Gastrocnemius medialis (tissue), 4 donors: Measurements from ENCODE around the gene CDH23. TPM values are rescaled to one million over a fixed set of nuclear protein-coding genes. Genes with fewer than 3 reads are reported as not detected.

Experiments
- ATAC-seq, 2 donors: fragments of 150-250 bp; one replicate each; pipeline ENCODE4 v1.9.1; 2016
- DNase-seq, 2 donors: peaks; one replicate each; pipeline ENCODE4 v3.0.0-alpha.2; 2019
- H3K27ac ChIP-seq, 4 donors: fragments of 200-600 bp; sonication (generic); 1 replicate in 1 of 4; 2 replicates in 3 of 4; pipeline ENCODE4 v1.5.1; 2016 to 2018; ENCODE audit warnings: mild to moderate bottlenecking in 2 of 4, moderate library complexity in 1 of 4
- H3K27me3 ChIP-seq, 3 donors: fragments of 200-600 bp; sonication (generic) in 2 of 3; 1 replicate in 1 of 3; 2 replicates in 2 of 3; pipeline versions ENCODE4 v1.5.1 to v1.6.0; 2016 to 2019; ENCODE audit warnings: mild to moderate bottlenecking in 1 of 3, moderate library complexity in 1 of 3
- H3K36me3 ChIP-seq, 2 donors: fragments of 200-600 bp; sonication (generic) in 1 of 2; one replicate each; pipeline ENCODE4 v1.5.1; 2017 to 2018
- H3K4me1 ChIP-seq, 2 donors: fragments of 200-600 bp; sonication (generic) in 1 of 2; one replicate each; pipeline ENCODE4 v1.5.1; 2016 to 2017; ENCODE audit warnings: mild to moderate bottlenecking in 2 of 2
- H3K4me3 ChIP-seq, 4 donors: fragments of 200-600 bp; sonication (generic) in 3 of 4; 1 replicate in 1 of 4; 2 replicates in 3 of 4; pipeline ENCODE4 v1.5.1; 2016 to 2019; ENCODE audit warnings: mild to moderate bottlenecking in 2 of 4
- H3K9me3 ChIP-seq, 3 donors: fragments of 200-600 bp; sonication (generic) in 2 of 3; 1 replicate in 1 of 3; 2 replicates in 2 of 3; pipeline ENCODE4 v1.5.1; 2016 to 2019
- CTCF ChIP-seq, 5 experiments: fragments of 450-650 bp in 3 of 5; fragments of 200-600 bp in 2 of 5; sonication (generic) in 2 of 5; IDR thresholded peaks in 4 of 5; conservative IDR thresholded peaks in 1 of 5; 1 replicate in 4 of 5; 2 replicates in 1 of 5; pipeline ENCODE4 v1.5.1; 2016 to 2019; ENCODE audit warnings: antibody characterized with exemption in 5 of 5, mild to moderate bottlenecking in 3 of 5, moderate library complexity in 3 of 5
- POLR2A ChIP-seq, 2 donors: fragments of 450-650 bp; IDR thresholded peaks; one replicate each; pipeline ENCODE4 v1.6.1; 2017; ENCODE audit warnings: antibody characterized with exemption in 2 of 2, mild to moderate bottlenecking in 2 of 2, moderate library complexity in 2 of 2
- in situ Hi-C, 4 donors: fragments of 200-750 bp; cut with MboI; loops; one replicate each; pipeline versions ENCODE4 v1.15.0 to v1.8.0; 2017; ENCODE audit warnings: low sequenced_read_pairs in 4 of 4
- intact Hi-C: fragments of 100-400 bp; cut with DNase I; formaldehyde crosslinking; loops from one replicate; pipeline ENCODE4 v1.15.1; 2023; ENCODE audit warnings: low total_unique reads
- total RNA-seq, 4 donors: library from RNA; depleted of rRNA; stranded (reverse); fragments of >200 nt; gene quantifications; one replicate each; pipeline versions ENCODE4 v1.1.0 to v1.2.3, GENCODE V29; 2016

CDH23 gene
- total RNA-seq, 4 donors from 2014 or later: 0.53 to 1.8 (median 1.2) TPM

GRCh38 chr10:71401056-71401455 lies 4.3 kb downstream of the CDH23 start:
- Histone ChIP-seq H3K4me1 (peaks cover 7 to 10% of the 10 kb centered on the region in 2 donors), H3K27ac (no peak overlapping the region), H3K4me3 (no peak overlapping the region), H3K36me3 (no peaks in the 10 kb centered on the region), H3K27me3 (peaks cover 23 to 45% (median 43%) of the 10 kb centered on the region in 3 donors), H3K9me3 (no peaks in the 10 kb centered on the region)
- intact Hi-C loops (no loop called here), in situ Hi-C loops (loop anchor here in 1 of 4 donors (5.0 kb wide), 1 partner anchor 166 kb away; no protein-coding TSS in a partner anchor)
- ATAC-seq: no peak
- TF ChIP-seq CTCF (IDR thresholded peaks at IDR 0.05 in 4 of 5, conservative IDR thresholded peaks at IDR 0.05 in 1 of 5) (no peak), POLR2A (IDR thresholded peaks at IDR 0.05) (no peak)
- DNase-seq: no peak

- ATAC-seq (no peak), DNase-seq (no peak)
- intact Hi-C loops (no loop called here), in situ Hi-C loops (loop anchor here in 1 of 4 donors (5.0 kb wide), 1 partner anchor 165 kb away; no protein-coding TSS in a partner anchor)
- TF ChIP-seq POLR2A (IDR thresholded peaks at IDR 0.05) (no peak), CTCF (IDR thresholded peaks at IDR 0.05 in 4 of 5, conservative IDR thresholded peaks at IDR 0.05 in 1 of 5) (no peak)
- Histone ChIP-seq H3K9me3 (no peaks in the 10 kb centered on the region), H3K27ac (no peak overlapping the region), H3K27me3 (peaks cover 23 to 45% (median 43%) of the 10 kb centered on the region in 3 donors), H3K36me3 (no peaks in the 10 kb centered on the region), H3K4me3 (no peak overlapping the region), H3K4me1 (peaks cover 7 to 10% of the 10 kb centered on the region in 2 donors)
Measured at GRCh38 chr10:71402005-71402404, 5.3 kb downstream of the CDH23 start.

GRCh38 chr10:71404503-71405295 lies 8.0 kb downstream of the CDH23 start:
- Histone ChIP-seq H3K4me1 (no peaks in the 10 kb centered on the region), H3K36me3 (no peaks in the 10 kb centered on the region), H3K9me3 (no peaks in the 10 kb centered on the region), H3K27me3 (peaks cover 5 to 18% (median 17%) of the 10 kb centered on the region in 3 donors), H3K4me3 (no peak overlapping the region), H3K27ac (no peak overlapping the region)
- intact Hi-C loops (no loop called here), in situ Hi-C loops (loop anchor here in 1 of 4 donors (5.0 kb wide), 1 partner anchor 163 kb away; no protein-coding TSS in a partner anchor)
- no peak for TF ChIP-seq CTCF (IDR thresholded peaks at IDR 0.05 in 4 of 5, conservative IDR thresholded peaks at IDR 0.05 in 1 of 5)
- TF ChIP-seq POLR2A (IDR thresholded peaks at IDR 0.05): no peak
- DNase-seq: no peak
- ATAC-seq: no peak

- Histone ChIP-seq H3K4me1 (no peaks in the 10 kb centered on the region), H3K9me3 (peaks cover 0 to 10% (median 0%) of the 10 kb centered on the region in 3 donors), H3K36me3 (no peaks in the 10 kb centered on the region), H3K27me3 (peaks cover 0 to 5% (median 0%) of the 10 kb centered on the region in 3 donors), H3K4me3 (no peak overlapping the region), H3K27ac (no peak overlapping the region)
- DNase-seq: no peak
- TF ChIP-seq POLR2A (IDR thresholded peaks at IDR 0.05) (no peak), CTCF (IDR thresholded peaks at IDR 0.05 in 4 of 5, conservative IDR thresholded peaks at IDR 0.05 in 1 of 5) (no peak)
- in situ Hi-C loops: no loop called here
- no peak for ATAC-seq
- intact Hi-C loops: no loop called here
Measured at GRCh38 chr10:71406878-71407277, 10.2 kb downstream of the CDH23 start.
